ENCODE measurements around the gene FAH.

The FAH gene

GRCh38 chr15:80171787-80172186 is 19.0 kb downstream of the FAH start:
- Histone ChIP-seq H3K4me3 (ENCODE audit: low read depth, low read length) (no peak overlapping the region), H3K27me3 (ENCODE audit: insufficient read depth, low read length) (no peaks in the 10 kb centered on the region), H2AFZ (ENCODE audit: low read length, unreplicated experiment) (no peak overlapping the region), H3K79me2 (ENCODE audit: control insufficient read depth, insufficient read depth, low read length, unreplicated experiment) (no peaks in the 10 kb centered on the region), H3K36me3 (ENCODE audit: insufficient read depth, low read length) (peaks cover 5% of the 10 kb centered on the region; the same call in 1 of the 2 replicates), H3K4me1 (ENCODE audit: control insufficient read depth, insufficient read depth, low read length, unreplicated experiment) (peaks cover 21% of the 10 kb centered on the region), H3K27ac (ENCODE audit: low read depth, low read length) (no peak overlapping the region)

GRCh38 chr15:80172401-80172800 is 19.6 kb downstream of the FAH start:
- H3K36me3 ChIP-seq (ENCODE audit: insufficient read depth, low read length): peaks cover 11% of the 10 kb centered on the region
- H2AFZ ChIP-seq (ENCODE audit: low read length, unreplicated experiment): no peak overlapping the region
- no peak overlapping the region for H3K27ac ChIP-seq (ENCODE audit: low read depth, low read length)

GRCh38 chr15:80173022-80173759 is 20.4 kb downstream of the FAH start:
- Histone ChIP-seq H3K36me3 (ENCODE audit: insufficient read depth, low read length) (peaks cover 16% of the 10 kb centered on the region), H3K27me3 (ENCODE audit: insufficient read depth, low read length) (no peaks in the 10 kb centered on the region), H3K27ac (ENCODE audit: low read depth, low read length) (no peak overlapping the region), H3K4me3 (ENCODE audit: low read depth, low read length) (no peak overlapping the region), H2AFZ (ENCODE audit: low read length, unreplicated experiment) (no peak overlapping the region), H3K4me1 (ENCODE audit: control insufficient read depth, insufficient read depth, low read length, unreplicated experiment) (peaks cover 21% of the 10 kb centered on the region), H3K79me2 (ENCODE audit: control insufficient read depth, insufficient read depth, low read length, unreplicated experiment) (no peaks in the 10 kb centered on the region)

More at GRCh38 chr15:80172401-80172800, 19.6 kb downstream of the FAH start:
- Histone ChIP-seq H3K4me3 (ENCODE audit: low read depth, low read length) (no peak overlapping the region), H3K79me2 (ENCODE audit: control insufficient read depth, insufficient read depth, low read length, unreplicated experiment) (no peaks in the 10 kb centered on the region), H3K27me3 (ENCODE audit: insufficient read depth, low read length) (no peaks in the 10 kb centered on the region), H3K4me1 (ENCODE audit: control insufficient read depth, insufficient read depth, low read length, unreplicated experiment) (peaks cover 21% of the 10 kb centered on the region)

- H3K27me3 ChIP-seq (ENCODE audit: insufficient read depth, low read length): no peaks in the 10 kb centered on the region
- no peak overlapping the region for H2AFZ ChIP-seq (ENCODE audit: low read length, unreplicated experiment)
- H3K4me1 ChIP-seq (ENCODE audit: control insufficient read depth, insufficient read depth, low read length, unreplicated experiment): peaks cover 25% of the 10 kb centered on the region
- peak overlapping the region; percentile 56 for H3K27ac ChIP-seq (ENCODE audit: low read depth, low read length)
- no peaks in the 10 kb centered on the region for H3K79me2 ChIP-seq (ENCODE audit: control insufficient read depth, insufficient read depth, low read length, unreplicated experiment)
- H3K36me3 ChIP-seq (ENCODE audit: insufficient read depth, low read length): peaks cover 16% of the 10 kb centered on the region
- H3K4me3 ChIP-seq (ENCODE audit: low read depth, low read length): no peak overlapping the region
Measured at GRCh38 chr15:80174017-80174746, 21.4 kb downstream of the FAH start.

- Histone ChIP-seq H3K4me3 (ENCODE audit: low read depth, low read length) (no peak overlapping the region), H3K27me3 (ENCODE audit: insufficient read depth, low read length) (no peaks in the 10 kb centered on the region), H2AFZ (ENCODE audit: low read length, unreplicated experiment) (no peak overlapping the region), H3K36me3 (ENCODE audit: insufficient read depth, low read length) (peaks cover 16% of the 10 kb centered on the region), H3K4me1 (ENCODE audit: control insufficient read depth, insufficient read depth, low read length, unreplicated experiment) (peaks cover 32% of the 10 kb centered on the region), H3K79me2 (ENCODE audit: control insufficient read depth, insufficient read depth, low read length, unreplicated experiment) (no peaks in the 10 kb centered on the region), H3K27ac (ENCODE audit: low read depth, low read length) (no peak overlapping the region)
Measured at GRCh38 chr15:80175436-80175835, 22.6 kb downstream of the FAH start.

GRCh38 chr15:80176443-80176842 is 23.6 kb downstream of the FAH start:
- H3K36me3 ChIP-seq (ENCODE audit: insufficient read depth, low read length): peaks cover 19% of the 10 kb centered on the region

GRCh38 chr15:80177156-80177555 is 24.4 kb downstream of the FAH start:
- Histone ChIP-seq H3K79me2 (ENCODE audit: control insufficient read depth, insufficient read depth, low read length, unreplicated experiment) (no peaks in the 10 kb centered on the region), H2AFZ (ENCODE audit: low read length, unreplicated experiment) (no peak overlapping the region), H3K36me3 (ENCODE audit: insufficient read depth, low read length) (peaks cover 26% of the 10 kb centered on the region), H3K27ac (ENCODE audit: low read depth, low read length) (no peak overlapping the region), H3K4me1 (ENCODE audit: control insufficient read depth, insufficient read depth, low read length, unreplicated experiment) (peaks cover 32% of the 10 kb centered on the region), H3K27me3 (ENCODE audit: insufficient read depth, low read length) (no peaks in the 10 kb centered on the region), H3K4me3 (ENCODE audit: low read depth, low read length) (no peak overlapping the region)

More at GRCh38 chr15:80176443-80176842, 23.6 kb downstream of the FAH start:
- Histone ChIP-seq H3K4me3 (ENCODE audit: low read depth, low read length) (no peak overlapping the region), H2AFZ (ENCODE audit: low read length, unreplicated experiment) (no peak overlapping the region), H3K27ac (ENCODE audit: low read depth, low read length) (no peak overlapping the region), H3K79me2 (ENCODE audit: control insufficient read depth, insufficient read depth, low read length, unreplicated experiment) (no peaks in the 10 kb centered on the region), H3K27me3 (ENCODE audit: insufficient read depth, low read length) (no peaks in the 10 kb centered on the region), H3K4me1 (ENCODE audit: control insufficient read depth, insufficient read depth, low read length, unreplicated experiment) (peaks cover 32% of the 10 kb centered on the region)

- H2AFZ ChIP-seq (ENCODE audit: low read length, unreplicated experiment): no peak overlapping the region
- peaks cover 19% of the 10 kb centered on the region for H3K4me1 ChIP-seq (ENCODE audit: control insufficient read depth, insufficient read depth, low read length, unreplicated experiment)
- H3K27ac ChIP-seq (ENCODE audit: low read depth, low read length): peak overlapping the region; percentile 76
- no peaks in the 10 kb centered on the region for H3K79me2 ChIP-seq (ENCODE audit: control insufficient read depth, insufficient read depth, low read length, unreplicated experiment)
- H3K4me3 ChIP-seq (ENCODE audit: low read depth, low read length): no peak overlapping the region
- H3K36me3 ChIP-seq (ENCODE audit: insufficient read depth, low read length): peaks cover 36% of the 10 kb centered on the region
- no peaks in the 10 kb centered on the region for H3K27me3 ChIP-seq (ENCODE audit: insufficient read depth, low read length)
Measured at GRCh38 chr15:80179025-80179759, 26.4 kb downstream of the FAH start.

- H3K36me3 ChIP-seq (ENCODE audit: insufficient read depth, low read length): peaks cover 39% of the 10 kb centered on the region
- no peak overlapping the region for H3K4me3 ChIP-seq (ENCODE audit: low read depth, low read length)
Measured at GRCh38 chr15:80179935-80180334, 27.1 kb downstream of the FAH start.

GRCh38 chr15:80180468-80180867 is 27.7 kb downstream of the FAH start:
- no peak overlapping the region for H3K4me3 ChIP-seq (ENCODE audit: low read depth, low read length)
- no peaks in the 10 kb centered on the region for H3K27me3 ChIP-seq (ENCODE audit: insufficient read depth, low read length)
- no peak overlapping the region for H2AFZ ChIP-seq (ENCODE audit: low read length, unreplicated experiment)
- H3K36me3 ChIP-seq (ENCODE audit: insufficient read depth, low read length): peaks cover 43% of the 10 kb centered on the region
- peaks cover 11% of the 10 kb centered on the region for H3K4me1 ChIP-seq (ENCODE audit: control insufficient read depth, insufficient read depth, low read length, unreplicated experiment)
- H3K79me2 ChIP-seq (ENCODE audit: control insufficient read depth, insufficient read depth, low read length, unreplicated experiment): no peaks in the 10 kb centered on the region
- H3K27ac ChIP-seq (ENCODE audit: low read depth, low read length): no peak overlapping the region

More at GRCh38 chr15:80179935-80180334, 27.1 kb downstream of the FAH start:
- Histone ChIP-seq H3K4me1 (ENCODE audit: control insufficient read depth, insufficient read depth, low read length, unreplicated experiment) (peaks cover 11% of the 10 kb centered on the region), H3K27me3 (ENCODE audit: insufficient read depth, low read length) (no peaks in the 10 kb centered on the region), H3K79me2 (ENCODE audit: control insufficient read depth, insufficient read depth, low read length, unreplicated experiment) (no peaks in the 10 kb centered on the region), H3K27ac (ENCODE audit: low read depth, low read length) (no peak overlapping the region), H2AFZ (ENCODE audit: low read length, unreplicated experiment) (no peak overlapping the region)
